ENCODE measurements around the gene ATP6V1F. TPM values are rescaled to one million over a fixed set of nuclear protein-coding genes. Genes with fewer than 3 reads are reported as not detected.
A peak's percentile ranks its signal among the peaks of the same experiment; 100 is the strongest.

Gene ATP6V1F
- total RNA-seq = 144 and 149 TPM in 2 replicates
- long read RNA-seq, transcript ATP6V1F-201 (2 exons, 704 nt) = major isoform, 13 of 13 reads
- long read RNA-seq, partial matches to known transcripts = 0 of 13 reads
- long read RNA-seq, other reads (novel, unspliced or antisense) = 0 of 13 reads

- Mint-ChIP-seq H3K9me3 (no peaks in the 10 kb centered on the region), H3K4me1 (peaks cover 19% of the 10 kb centered on the region), H3K4me3 (peak within 1 kb of the TSS; percentile 94), H3K27me3 (ENCODE audit: low read depth) (peaks cover 9% of the 10 kb centered on the region), H3K36me3 (ENCODE audit: low read depth) (peaks cover 3% of the 10 kb centered on the region), H3K27ac (ENCODE audit: unreplicated experiment) (peak within 1 kb of the TSS; percentile 95)
- no peak for TF ChIP-seq CTCF (conservative IDR thresholded peaks at IDR 0.05)
- peak; percentile 100 for DNase-seq (ENCODE audit: low read depth, low spot score)
Measured at GRCh38 chr7:128862571-128863432, at the start of gene ATP6V1F. Gene ATP6V1F (plus strand): TSS chr7:128862856. CDS start chr7:128862905, 49 bp downstream.

GRCh38 chr7:128814499-128814898, 48.2 kb upstream of the ATP6V1F start:
- H3K27ac Mint-ChIP-seq (ENCODE audit: unreplicated experiment) = no peak overlapping the region
- H3K4me1 Mint-ChIP-seq = no peaks in the 10 kb centered on the region
- DNase-seq (ENCODE audit: low read depth, low spot score) = no peak
- no peaks in the 10 kb centered on the region for H3K27me3 Mint-ChIP-seq (ENCODE audit: low read depth)
- no peak for TF ChIP-seq CTCF (conservative IDR thresholded peaks at IDR 0.05)
- H3K4me3 Mint-ChIP-seq = no peak overlapping the region
- peaks cover 11% of the 10 kb centered on the region for H3K36me3 Mint-ChIP-seq (ENCODE audit: low read depth)
- no peaks in the 10 kb centered on the region for H3K9me3 Mint-ChIP-seq

GRCh38 chr7:128815289-128815942, 47.2 kb upstream of the ATP6V1F start:
- Mint-ChIP-seq H3K27ac (ENCODE audit: unreplicated experiment) (peak overlapping the region; percentile 90), H3K4me3 (no peak overlapping the region), H3K9me3 (no peaks in the 10 kb centered on the region), H3K4me1 (no peaks in the 10 kb centered on the region), H3K27me3 (ENCODE audit: low read depth) (no peaks in the 10 kb centered on the region), H3K36me3 (ENCODE audit: low read depth) (peaks cover 8% of the 10 kb centered on the region)
- no peak for DNase-seq (ENCODE audit: low read depth, low spot score)
- TF ChIP-seq CTCF (conservative IDR thresholded peaks at IDR 0.05) = no peak

GRCh38 chr7:128818694-128819093, 44.0 kb upstream of the ATP6V1F start:
- no peak for TF ChIP-seq CTCF (conservative IDR thresholded peaks at IDR 0.05)
- H3K9me3 Mint-ChIP-seq = no peaks in the 10 kb centered on the region
- H3K27me3 Mint-ChIP-seq (ENCODE audit: low read depth) = no peaks in the 10 kb centered on the region
- H3K36me3 Mint-ChIP-seq (ENCODE audit: low read depth) = peaks cover 8% of the 10 kb centered on the region
- no peak overlapping the region for H3K27ac Mint-ChIP-seq (ENCODE audit: unreplicated experiment)
- H3K4me3 Mint-ChIP-seq = no peak overlapping the region
- no peaks in the 10 kb centered on the region for H3K4me1 Mint-ChIP-seq
- no peak for DNase-seq (ENCODE audit: low read depth, low spot score)

- no peak overlapping the region for H3K4me3 Mint-ChIP-seq
- no peaks in the 10 kb centered on the region for H3K4me1 Mint-ChIP-seq
- no peaks in the 10 kb centered on the region for H3K36me3 Mint-ChIP-seq (ENCODE audit: low read depth)
- no peak overlapping the region for H3K27ac Mint-ChIP-seq (ENCODE audit: unreplicated experiment)
- no peak for DNase-seq (ENCODE audit: low read depth, low spot score)
- H3K27me3 Mint-ChIP-seq (ENCODE audit: low read depth) = no peaks in the 10 kb centered on the region
- no peaks in the 10 kb centered on the region for H3K9me3 Mint-ChIP-seq
- no peak for TF ChIP-seq CTCF (conservative IDR thresholded peaks at IDR 0.05)
Measured at GRCh38 chr7:128821724-128822123, 40.9 kb upstream of the ATP6V1F start.
